Measurements from ENCODE around the gene TMEM259. TPM values are rescaled to one million over a fixed set of nuclear protein-coding genes. Genes with fewer than 3 reads are reported as not detected.

TMEM259 gene
- total and polyA plus RNA-seq, 2 of the 13 experiments (the other 11 are each of a cell fraction or from before 2014, with no cell fraction given): 64.7 to 164 TPM

DNA sequence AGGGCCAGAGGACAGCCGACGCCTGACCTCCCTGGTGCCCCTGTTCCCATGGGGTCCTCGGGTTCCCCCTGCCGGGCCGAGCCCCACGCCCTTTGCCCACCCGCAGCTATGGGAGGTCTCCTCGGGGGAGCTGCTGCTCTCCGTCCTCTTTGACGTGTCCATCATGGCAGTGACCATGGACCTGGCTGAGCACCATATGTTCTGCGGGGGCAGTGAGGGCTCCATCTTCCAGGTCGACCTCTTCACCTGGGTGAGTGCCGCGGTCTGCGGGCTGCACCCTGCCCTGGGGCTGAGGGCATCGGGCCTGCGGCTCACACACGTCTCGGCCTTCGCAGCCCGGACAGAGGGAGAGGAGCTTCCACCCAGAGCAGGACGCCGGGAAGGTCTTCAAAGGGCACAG is 30.2 kb downstream of the TMEM259 start:
- FAIRE-seq (no peak), ATAC-seq (no peak), DNase-seq (ENCODE audit: low spot score) (no peak)
- Histone ChIP-seq H3K9ac (ENCODE audit: insufficient read depth, low read depth, low read length) (no peak overlapping the region), H3K79me2 (ENCODE audit: insufficient read depth, low read length) (no peaks in the 10 kb centered on the region), H3K4me3 (replicated peaks in 1 of 3; ENCODE audit: insufficient read depth in 1 of 3, low read depth in 2 of 3, low read length in 3 of 3) (no peak overlapping the region), H3K9me3 (ENCODE audit: low read length) (no peaks in the 10 kb centered on the region), H3K27ac (ENCODE audit: extremely low read length, insufficient read depth, low read length) (no peak overlapping the region), H2AFZ (ENCODE audit: low read length) (no peak overlapping the region), H3K4me1 (ENCODE audit: insufficient read depth, low read length) (peaks cover 29% of the 10 kb centered on the region), H3K4me2 (ENCODE audit: low read depth, low read length) (no peak overlapping the region), H4K20me1 (ENCODE audit: insufficient read depth, low read length) (peaks cover 6% of the 10 kb centered on the region; the same call in 1 of the 2 replicates), H3K27me3 (ENCODE audit: control insufficient read depth in 1 of 2, insufficient read depth in 2 of 2, low read length in 2 of 2) (no peaks in the 10 kb centered on the region), H3K36me3 (replicated peaks in 1 of 2; ENCODE audit: control insufficient read depth in 1 of 2, insufficient read depth in 2 of 2, low read length in 2 of 2) (peaks cover 22 to 41% of the 10 kb centered on the region in 2 experiments)
- intact Hi-C loops (cut with micrococcal nuclease; ENCODE audit: unreplicated experiment): loop anchor here (10.0 kb wide), 1 partner anchor 206 kb away; no protein-coding TSS in a partner anchor
- ChIA-PET POLR2A (interaction anchor here (0.6 kb wide), 2 partner anchors 278 to 284 kb away, joined by 3 read pairs; partner anchors contain the start of genes CIRBP and FAM174C), CTCF (ENCODE audit: low intra/inter-chr PET ratio, low total read pairs) (no interaction called here)
- BruUV-seq (replicated peaks): no TSS peak
- TF ChIP-seq ZNF160 (CRISPR knock-in tag; IDR thresholded peaks at IDR 0.05) (no peak), AGO2 (optimal IDR thresholded peaks at IDR 0.05; ENCODE audit: low read depth, low read length) (peak; percentile 18), TAF15 (IDR thresholded peaks at IDR 0.05; ENCODE audit: low read depth, low read length, poor library complexity, severe bottlenecking) (no peak), ZBTB33 (CRISPR knock-in tag; IDR thresholded peaks at IDR 0.05) (0 out of 2 replicates have a peak, but pooled peaks have one; percentile 6)
- 96% methylated on average over 11 of the region's 23 CpGs for WGBS (ENCODE audit: low lambda C conversion rate)
- in situ Hi-C loops (cut with HindIII; ENCODE audit: extremely low pct_ligation_motif_present, low pct_unique_long_range_greater_than_20kb): no loop called here

DNA sequence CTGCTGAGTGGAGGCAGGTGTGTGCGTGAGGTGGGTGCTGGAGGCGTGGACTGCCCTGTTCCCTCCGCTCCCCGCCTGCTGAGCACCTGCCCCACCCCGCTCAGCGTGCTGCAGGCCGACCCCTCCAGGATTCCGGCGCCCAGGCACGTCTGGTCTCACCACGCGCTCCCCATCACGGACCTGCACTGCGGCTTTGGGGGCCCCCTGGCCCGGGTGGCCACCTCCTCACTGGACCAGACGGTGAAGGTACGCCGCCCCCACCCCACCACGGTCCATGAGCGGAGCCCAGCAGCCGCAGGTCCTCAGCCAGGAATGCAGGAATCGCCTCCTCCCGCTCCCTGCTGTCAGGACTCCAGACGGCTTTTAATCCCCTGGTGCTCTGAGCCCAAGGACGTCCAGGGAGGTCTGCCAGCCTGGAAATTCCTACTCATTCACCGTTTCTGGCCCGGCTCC is 30.8 kb downstream of the TMEM259 start:
- no peak overlapping the region for H2AFZ ChIP-seq (ENCODE audit: low read length)
- FAIRE-seq (no peak), ATAC-seq (no peak), DNase-seq (ENCODE audit: low spot score) (no peak)
- H3K4me2 ChIP-seq (ENCODE audit: low read depth, low read length): no peak overlapping the region
- peaks cover 5% of the 10 kb centered on the region for H3K79me2 ChIP-seq (ENCODE audit: insufficient read depth, low read length)
- POLR2A ChIA-PET: no interaction called here
- no peak overlapping the region for H3K4me3 ChIP-seq (replicated peaks in 1 of 3; ENCODE audit: insufficient read depth in 1 of 3, low read depth in 2 of 3, low read length in 3 of 3)
- CTCF ChIA-PET (ENCODE audit: low intra/inter-chr PET ratio, low total read pairs): no interaction called here
- intact Hi-C loops (cut with micrococcal nuclease; ENCODE audit: unreplicated experiment) (loop anchor here (10.0 kb wide), 1 partner anchor 205 kb away; no protein-coding TSS in a partner anchor), in situ Hi-C loops (cut with HindIII; ENCODE audit: extremely low pct_ligation_motif_present, low pct_unique_long_range_greater_than_20kb) (no loop called here)
- peaks cover 22 to 46% of the 10 kb centered on the region in 2 experiments for H3K36me3 ChIP-seq (replicated peaks in 1 of 2; ENCODE audit: control insufficient read depth in 1 of 2, insufficient read depth in 2 of 2, low read length in 2 of 2)
- no peaks in the 10 kb centered on the region for H3K27me3 ChIP-seq (ENCODE audit: control insufficient read depth in 1 of 2, insufficient read depth in 2 of 2, low read length in 2 of 2)
- H4K20me1 ChIP-seq (ENCODE audit: insufficient read depth, low read length): peaks cover 6% of the 10 kb centered on the region; the same call in 1 of the 2 replicates
- no peak overlapping the region for H3K9ac ChIP-seq (ENCODE audit: insufficient read depth, low read depth, low read length)
- H3K4me1 ChIP-seq (ENCODE audit: insufficient read depth, low read length): peaks cover 35% of the 10 kb centered on the region
- no peaks in the 10 kb centered on the region for H3K9me3 ChIP-seq (ENCODE audit: low read length)
- no TSS peak for BruUV-seq (replicated peaks)
- TF ChIP-seq ZNF180 (CRISPR knock-in tag; IDR thresholded peaks at IDR 0.05; ENCODE audit: borderline replicate concordance, low read depth) (no peak), GATAD1 (CRISPR knock-in tag; IDR thresholded peaks at IDR 0.05) (no peak), SMAD9 (CRISPR knock-in tag; IDR thresholded peaks at IDR 0.05) (no peak), MIER3 (CRISPR knock-in tag; IDR thresholded peaks at IDR 0.05; ENCODE audit: borderline replicate concordance) (no peak), ZNF652 (CRISPR knock-in tag; IDR thresholded peaks at IDR 0.05; ENCODE audit: borderline replicate concordance, low read depth) (no peak), ZNF563 (CRISPR knock-in tag; IDR thresholded peaks at IDR 0.05) (no peak)
- TF ChIP-seq, protein P1, sequence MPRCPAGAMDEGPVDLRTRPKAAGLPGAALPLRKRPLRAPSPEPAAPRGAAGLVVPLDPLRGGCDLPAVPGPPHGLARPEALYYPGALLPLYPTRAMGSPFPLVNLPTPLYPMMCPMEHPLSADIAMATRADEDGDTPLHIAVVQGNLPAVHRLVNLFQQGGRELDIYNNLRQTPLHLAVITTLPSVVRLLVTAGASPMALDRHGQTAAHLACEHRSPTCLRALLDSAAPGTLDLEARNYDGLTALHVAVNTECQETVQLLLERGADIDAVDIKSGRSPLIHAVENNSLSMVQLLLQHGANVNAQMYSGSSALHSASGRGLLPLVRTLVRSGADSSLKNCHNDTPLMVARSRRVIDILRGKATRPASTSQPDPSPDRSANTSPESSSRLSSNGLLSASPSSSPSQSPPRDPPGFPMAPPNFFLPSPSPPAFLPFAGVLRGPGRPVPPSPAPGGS (CRISPR knock-in tag; IDR thresholded peaks at IDR 0.05): no peak
- no peak overlapping the region for H3K27ac ChIP-seq (ENCODE audit: extremely low read length, insufficient read depth, low read length)
- WGBS (ENCODE audit: low lambda C conversion rate): 87% methylated on average over 12 of the region's 27 CpGs

All from HepG2 (cell line).